ENCODE results near the gene FLNA.
"Not testable (repeated sequence)": the region's sequence is repeated elsewhere in the genome, so short reads cannot be mapped to it uniquely, and the experiment has no call there.

The FLNA gene

GRCh38 chrX:154399527-154400368 is 25.3 kb upstream of the FLNA start:
- DNase-seq (ENCODE audit: low read depth), result no peak

GRCh38 chrX:154398668-154399526 is 24.5 kb upstream of the FLNA start:
- DNase-seq (ENCODE audit: low read depth), result peak; percentile 75

- peak; percentile 83 for DNase-seq (ENCODE audit: low read depth)
Observed at GRCh38 chrX:154397888-154398667, 23.6 kb upstream of the FLNA start, which contains the start of gene RPL10. Gene RPL10 (plus strand): TSS chrX:154398377. CDS start chrX:154398520, 143 bp downstream.

GRCh38 chrX:154396973-154397887 is 22.8 kb upstream of the FLNA start:
- DNase-seq (ENCODE audit: low read depth), result peak; percentile 48

- not testable (repeated sequence) for DNase-seq (ENCODE audit: low read depth)
Observed at GRCh38 chrX:154396363-154396762, 21.9 kb upstream of the FLNA start.

- not testable (repeated sequence) for DNase-seq (ENCODE audit: low read depth)
Observed at GRCh38 chrX:154389812-154390747, 15.6 kb upstream of the FLNA start.

- DNase-seq (ENCODE audit: low read depth), result not testable (repeated sequence)
Observed at GRCh38 chrX:154388649-154389048, 14.2 kb upstream of the FLNA start.

GRCh38 chrX:154388094-154388493 is 13.7 kb upstream of the FLNA start:
- not testable (repeated sequence) for DNase-seq (ENCODE audit: low read depth)

GRCh38 chrX:154384284-154384892 is 10.0 kb upstream of the FLNA start:
- DNase-seq (ENCODE audit: low read depth), result no peak

GRCh38 chrX:154383359-154384283 is 9.2 kb upstream of the FLNA start:
- DNase-seq (ENCODE audit: low read depth), result no peak

GRCh38 chrX:154382483-154383069 is 8.1 kb upstream of the FLNA start:
- DNase-seq (ENCODE audit: low read depth), result no peak

GRCh38 chrX:154381271-154381670 is 6.8 kb upstream of the FLNA start:
- no peak for DNase-seq (ENCODE audit: low read depth)

- DNase-seq (ENCODE audit: low read depth), result no peak
Observed at GRCh38 chrX:154380787-154381186, 6.4 kb upstream of the FLNA start.

- DNase-seq (ENCODE audit: low read depth), result no peak
Observed at GRCh38 chrX:154380153-154380552, 5.7 kb upstream of the FLNA start.

- DNase-seq (ENCODE audit: low read depth), result no peak
Observed at GRCh38 chrX:154379569-154379951, 5.1 kb upstream of the FLNA start.

- peak; percentile 93 for DNase-seq (ENCODE audit: low read depth)
Observed at GRCh38 chrX:154378799-154379568, 4.5 kb upstream of the FLNA start, which contains the start of gene EMD. Gene EMD (plus strand): TSS chrX:154379295. CDS start chrX:154379485, 190 bp downstream.

All from stimulated activated CD4-positive, alpha-beta T cell treated with anti-CD3 and anti-CD28 coated beads, Interleukin-2, amount 100 ng/mL, for 4 hours (primary cell).